Gastrocnemius medialis (tissue), 4 donors: ENCODE data around the gene PTPRM.

Experiments
- POLR2A ChIP-seq, 2 donors: fragments of 450-650 bp; IDR thresholded peaks; one replicate each; pipeline ENCODE4 v1.6.1; 2017; ENCODE audit warnings: antibody characterized with exemption in 2 of 2, mild to moderate bottlenecking in 2 of 2, moderate library complexity in 2 of 2
- TF ChIP-seq, protein P1 (sequence below), 5 experiments: fragments of 450-650 bp in 3 of 5; fragments of 200-600 bp in 2 of 5; sonication (generic) in 2 of 5; IDR thresholded peaks in 4 of 5; conservative IDR thresholded peaks in 1 of 5; 1 replicate in 4 of 5; 2 replicates in 1 of 5; pipeline ENCODE4 v1.5.1; 2016 to 2019; ENCODE audit warnings: antibody characterized with exemption in 5 of 5, mild to moderate bottlenecking in 3 of 5, moderate library complexity in 3 of 5

DNA sequence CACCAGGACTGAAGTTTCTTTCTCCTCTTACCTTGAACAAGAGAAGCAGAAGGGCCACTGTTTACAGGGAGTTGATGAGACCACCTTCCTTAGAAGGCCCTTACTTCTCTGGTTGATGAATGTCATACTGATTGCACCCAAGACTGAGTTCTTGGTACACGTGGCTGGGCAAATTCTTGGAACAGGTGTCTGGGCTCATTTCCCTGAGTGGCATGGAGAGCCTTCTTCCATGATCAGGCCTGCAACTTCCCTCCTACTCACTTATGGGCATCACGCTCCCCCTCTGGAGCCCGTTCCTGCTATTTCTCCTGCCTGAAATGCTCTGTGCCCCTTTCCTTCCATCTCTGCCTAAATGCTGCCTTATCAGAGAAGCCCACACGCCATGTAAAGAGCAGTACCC is 110.3 kb downstream of the PTPRM start:
- TF ChIP-seq, protein P1, sequence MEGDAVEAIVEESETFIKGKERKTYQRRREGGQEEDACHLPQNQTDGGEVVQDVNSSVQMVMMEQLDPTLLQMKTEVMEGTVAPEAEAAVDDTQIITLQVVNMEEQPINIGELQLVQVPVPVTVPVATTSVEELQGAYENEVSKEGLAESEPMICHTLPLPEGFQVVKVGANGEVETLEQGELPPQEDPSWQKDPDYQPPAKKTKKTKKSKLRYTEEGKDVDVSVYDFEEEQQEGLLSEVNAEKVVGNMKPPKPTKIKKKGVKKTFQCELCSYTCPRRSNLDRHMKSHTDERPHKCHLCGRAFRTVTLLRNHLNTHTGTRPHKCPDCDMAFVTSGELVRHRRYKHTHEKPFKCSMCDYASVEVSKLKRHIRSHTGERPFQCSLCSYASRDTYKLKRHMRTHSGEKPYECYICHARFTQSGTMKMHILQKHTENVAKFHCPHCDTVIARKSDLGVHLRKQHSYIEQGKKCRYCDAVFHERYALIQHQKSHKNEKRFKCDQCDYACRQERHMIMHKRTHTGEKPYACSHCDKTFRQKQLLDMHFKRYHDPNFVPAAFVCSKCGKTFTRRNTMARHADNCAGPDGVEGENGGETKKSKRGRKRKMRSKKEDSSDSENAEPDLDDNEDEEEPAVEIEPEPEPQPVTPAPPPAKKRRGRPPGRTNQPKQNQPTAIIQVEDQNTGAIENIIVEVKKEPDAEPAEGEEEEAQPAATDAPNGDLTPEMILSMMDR (IDR thresholded peaks at IDR 0.05 in 4 of 5, conservative IDR thresholded peaks at IDR 0.05 in 1 of 5), result no peak
- no peak for TF ChIP-seq POLR2A (IDR thresholded peaks at IDR 0.05)
